ACHN (cell line): ENCODE data around the gene MTMR12.
"Not testable (repeated sequence)": the region's sequence is repeated elsewhere in the genome, so short reads cannot be mapped to it uniquely, and the experiment has no call there.

Experiments used
- DNase-seq: peaks from one replicate; pipeline ENCODE4 v3.0.0-alpha.2; 2015
- in situ Hi-C: cut with HindIII; loops from 2 replicates; pipeline ENCODE4 v1.10.0; 2017; ENCODE audit warnings: low sequenced_read_pairs, low pct_ligation_motif_present, low pct_unique_long_range_greater_than_20kb

Gene MTMR12

GRCh38 chr5:32281378-32282133 is 31.2 kb downstream of the MTMR12 start:
- in situ Hi-C loops, DNase-seq: not testable (repeated sequence)

GRCh38 chr5:32280656-32281081 is 32.1 kb downstream of the MTMR12 start:
- in situ Hi-C loops, result no loop called here
- DNase-seq, result no peak

GRCh38 chr5:32279786-32280185 is 33.0 kb downstream of the MTMR12 start:
- no peak for DNase-seq
- in situ Hi-C loops, result no loop called here

- in situ Hi-C loops, result no loop called here
- DNase-seq, result no peak
These were observed 33.5 kb downstream of the MTMR12 start for GRCh38 chr5:32279223-32279622.

- no peak for DNase-seq
- in situ Hi-C loops, result no loop called here
These were observed 34.3 kb downstream of the MTMR12 start for GRCh38 chr5:32278406-32278805.

- DNase-seq, result no peak
These were observed 34.9 kb downstream of the MTMR12 start for GRCh38 chr5:32277798-32278197.

GRCh38 chr5:32276173-32276853 is 36.4 kb downstream of the MTMR12 start:
- in situ Hi-C loops, result no loop called here
- no peak for DNase-seq

More at GRCh38 chr5:32277798-32278197, 34.9 kb downstream of the MTMR12 start:
- in situ Hi-C loops, result no loop called here

GRCh38 chr5:32275396-32275741 is 37.4 kb downstream of the MTMR12 start:
- DNase-seq, result no peak
- in situ Hi-C loops, result no loop called here

GRCh38 chr5:32274548-32275395 is 38.0 kb downstream of the MTMR12 start:
- DNase-seq, result no peak
- in situ Hi-C loops, result no loop called here

- no peak for DNase-seq
- in situ Hi-C loops, result no loop called here
These were observed 38.9 kb downstream of the MTMR12 start for GRCh38 chr5:32273821-32274220.

GRCh38 chr5:32272746-32273145 is 40.0 kb downstream of the MTMR12 start:
- in situ Hi-C loops, result no loop called here

GRCh38 chr5:32270946-32271345 is 41.8 kb downstream of the MTMR12 start:
- in situ Hi-C loops, result no loop called here
- DNase-seq, result no peak

More at GRCh38 chr5:32272746-32273145, 40.0 kb downstream of the MTMR12 start:
- DNase-seq, result no peak

- no peak for DNase-seq
- in situ Hi-C loops, result no loop called here
These were observed 42.6 kb downstream of the MTMR12 start for GRCh38 chr5:32270178-32270577.

GRCh38 chr5:32265902-32266301 is 46.8 kb downstream of the MTMR12 start:
- in situ Hi-C loops, result no loop called here
- no peak for DNase-seq

GRCh38 chr5:32264957-32265572 is 47.7 kb downstream of the MTMR12 start:
- DNase-seq, result no peak
- in situ Hi-C loops, result no loop called here

GRCh38 chr5:32263684-32264083 is 49.1 kb downstream of the MTMR12 start:
- in situ Hi-C loops, result no loop called here
- DNase-seq, result no peak

- in situ Hi-C loops, result no loop called here
- DNase-seq, result no peak
These were observed 51.5 kb downstream of the MTMR12 start for GRCh38 chr5:32261198-32261597.

GRCh38 chr5:32259033-32259432 is 53.7 kb downstream of the MTMR12 start:
- in situ Hi-C loops, result no loop called here
- DNase-seq, result no peak

GRCh38 chr5:32258424-32258823 is 54.3 kb downstream of the MTMR12 start:
- in situ Hi-C loops, result no loop called here
- DNase-seq, result no peak
